ENCODE results near the gene LRP1. TPM values are rescaled to one million over a fixed set of nuclear protein-coding genes. Genes with fewer than 3 reads are reported as not detected.

Gene LRP1
- polyA plus RNA-seq, 1 donor (not counting 4 experiments of a cell fraction or from before 2014, with no cell fraction given), result 4.9 TPM

GRCh38 chr12:57126561-57126960 lies 1.7 kb upstream of the LRP1 start:
- H3K27ac ChIP-seq (ENCODE audit: control insufficient read depth, insufficient read depth, low read length), result no peak overlapping the region
- FAIRE-seq (no peak), DNase-seq (ENCODE audit: low read depth, low spot score) (no peak)
- no peaks in the 10 kb centered on the region for H3K27me3 ChIP-seq (ENCODE audit: control insufficient read depth, extremely low read depth, insufficient read depth, low read length)
- H3K9ac ChIP-seq (ENCODE audit: control insufficient read depth, extremely low read depth, insufficient read depth, low read length), result no peak overlapping the region
- no peaks in the 10 kb centered on the region for H3K79me2 ChIP-seq (ENCODE audit: control insufficient read depth, insufficient read depth, low read length)
- no peaks in the 10 kb centered on the region for H3K36me3 ChIP-seq (ENCODE audit: control insufficient read depth in 2 of 2, extremely low read depth in 1 of 2, insufficient read depth in 2 of 2, low read length in 2 of 2)
- peak overlapping the region; percentile 93 for H3K4me2 ChIP-seq (ENCODE audit: control insufficient read depth, extremely low read depth, insufficient read depth, low read depth, low read length)
- H3K4me1 ChIP-seq (ENCODE audit: control insufficient read depth, extremely low read depth, insufficient read depth, low read length), result peaks cover 16% of the 10 kb centered on the region
- no peaks in the 10 kb centered on the region for H3K9me1 ChIP-seq (ENCODE audit: control insufficient read depth, extremely low read depth, insufficient read depth, low read length)
- H4K20me1 ChIP-seq (ENCODE audit: control insufficient read depth, extremely low read depth, insufficient read depth, low read length), result no peaks in the 10 kb centered on the region
- no peak overlapping the region for H2AFZ ChIP-seq (ENCODE audit: control insufficient read depth, low read length)
- no peak overlapping the region for H3K4me3 ChIP-seq (ENCODE audit: control insufficient read depth in 2 of 3, extremely low read depth in 1 of 3, insufficient read depth in 2 of 3, low read depth in 1 of 3, low read length in 3 of 3)
- no peak for TF ChIP-seq EZH2 (IDR thresholded peaks at IDR 0.05; ENCODE audit: low read length)
- TF ChIP-seq, protein P1, sequence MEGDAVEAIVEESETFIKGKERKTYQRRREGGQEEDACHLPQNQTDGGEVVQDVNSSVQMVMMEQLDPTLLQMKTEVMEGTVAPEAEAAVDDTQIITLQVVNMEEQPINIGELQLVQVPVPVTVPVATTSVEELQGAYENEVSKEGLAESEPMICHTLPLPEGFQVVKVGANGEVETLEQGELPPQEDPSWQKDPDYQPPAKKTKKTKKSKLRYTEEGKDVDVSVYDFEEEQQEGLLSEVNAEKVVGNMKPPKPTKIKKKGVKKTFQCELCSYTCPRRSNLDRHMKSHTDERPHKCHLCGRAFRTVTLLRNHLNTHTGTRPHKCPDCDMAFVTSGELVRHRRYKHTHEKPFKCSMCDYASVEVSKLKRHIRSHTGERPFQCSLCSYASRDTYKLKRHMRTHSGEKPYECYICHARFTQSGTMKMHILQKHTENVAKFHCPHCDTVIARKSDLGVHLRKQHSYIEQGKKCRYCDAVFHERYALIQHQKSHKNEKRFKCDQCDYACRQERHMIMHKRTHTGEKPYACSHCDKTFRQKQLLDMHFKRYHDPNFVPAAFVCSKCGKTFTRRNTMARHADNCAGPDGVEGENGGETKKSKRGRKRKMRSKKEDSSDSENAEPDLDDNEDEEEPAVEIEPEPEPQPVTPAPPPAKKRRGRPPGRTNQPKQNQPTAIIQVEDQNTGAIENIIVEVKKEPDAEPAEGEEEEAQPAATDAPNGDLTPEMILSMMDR (optimal IDR thresholded peaks at IDR 0.05 in 1 of 3, IDR thresholded peaks at IDR 0.05 in 1 of 3, conservative IDR thresholded peaks at IDR 0.05 in 1 of 3; ENCODE audit: extremely low read depth in 1 of 3, insufficient read depth in 2 of 3, low read length in 3 of 3), result no peak
- dilution Hi-C loops (cut with MboI; ENCODE audit: extremely low pct_ligation_motif_present, low sequenced_read_pairs), result no loop called here
- H3K9me3 ChIP-seq (ENCODE audit: control insufficient read depth, low read depth, low read length), result no peaks in the 10 kb centered on the region

DNA sequence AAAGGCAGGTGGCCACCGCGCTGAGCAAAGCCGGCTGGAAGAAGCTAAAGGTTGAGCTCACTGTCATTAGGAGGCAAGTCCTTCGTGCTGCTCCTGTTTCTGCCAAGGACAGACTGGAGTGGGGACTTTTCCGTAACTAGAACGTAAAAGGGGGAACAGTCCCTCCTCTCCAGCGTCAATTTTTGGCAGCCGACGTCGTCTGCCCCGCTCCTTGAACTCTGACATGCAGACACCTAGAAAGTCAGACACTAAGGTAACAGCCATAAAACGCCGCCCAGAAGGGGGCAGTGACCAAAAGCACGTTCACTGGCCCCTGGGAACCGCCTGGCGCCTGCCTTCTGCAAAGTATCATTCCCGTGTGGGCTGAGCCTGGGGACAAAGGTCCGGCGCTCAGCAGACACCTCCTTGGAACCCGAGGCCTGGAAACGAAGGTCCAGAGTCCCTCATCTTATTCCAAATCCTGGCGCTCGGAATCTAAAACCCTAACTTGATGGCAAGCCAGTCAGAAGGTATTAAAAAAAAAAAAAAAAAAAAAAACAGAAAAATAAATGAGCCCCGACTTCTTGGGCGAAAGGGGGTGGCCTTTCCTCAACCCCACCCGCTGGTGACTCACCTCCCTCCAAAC lies 1.1 kb upstream of the LRP1 start:
- Histone ChIP-seq H3K4me2 (ENCODE audit: control insufficient read depth, extremely low read depth, insufficient read depth, low read depth, low read length) (peak overlapping the region; percentile 93), H2AFZ (ENCODE audit: control insufficient read depth, low read length) (peak overlapping the region; percentile 19), H3K9ac (ENCODE audit: control insufficient read depth, extremely low read depth, insufficient read depth, low read length) (peak overlapping the region; percentile 82), H3K27ac (ENCODE audit: control insufficient read depth, insufficient read depth, low read length) (no peak overlapping the region), H3K79me2 (ENCODE audit: control insufficient read depth, insufficient read depth, low read length) (no peaks in the 10 kb centered on the region), H3K9me1 (ENCODE audit: control insufficient read depth, extremely low read depth, insufficient read depth, low read length) (no peaks in the 10 kb centered on the region), H3K4me1 (ENCODE audit: control insufficient read depth, extremely low read depth, insufficient read depth, low read length) (peaks cover 16% of the 10 kb centered on the region), H4K20me1 (ENCODE audit: control insufficient read depth, extremely low read depth, insufficient read depth, low read length) (no peaks in the 10 kb centered on the region), H3K4me3 (ENCODE audit: control insufficient read depth in 2 of 3, extremely low read depth in 1 of 3, insufficient read depth in 2 of 3, low read depth in 1 of 3, low read length in 3 of 3) (peak overlapping the region; percentile 69 to 90 (median 83)), H3K36me3 (ENCODE audit: control insufficient read depth in 2 of 2, extremely low read depth in 1 of 2, insufficient read depth in 2 of 2, low read length in 2 of 2) (no peaks in the 10 kb centered on the region), H3K9me3 (ENCODE audit: control insufficient read depth, low read depth, low read length) (no peaks in the 10 kb centered on the region), H3K27me3 (ENCODE audit: control insufficient read depth, extremely low read depth, insufficient read depth, low read length) (no peaks in the 10 kb centered on the region)
- DNase-seq (ENCODE audit: low read depth, low spot score) (no peak), FAIRE-seq (no peak)
- dilution Hi-C loops (cut with MboI; ENCODE audit: extremely low pct_ligation_motif_present, low sequenced_read_pairs), result no loop called here
- TF ChIP-seq, protein P1 (optimal IDR thresholded peaks at IDR 0.05 in 1 of 3, IDR thresholded peaks at IDR 0.05 in 1 of 3, conservative IDR thresholded peaks at IDR 0.05 in 1 of 3; ENCODE audit: extremely low read depth in 1 of 3, insufficient read depth in 2 of 3, low read length in 3 of 3), result peak; percentile 18 to 47 (median 21)
- TF ChIP-seq EZH2 (IDR thresholded peaks at IDR 0.05; ENCODE audit: low read length), result no peak
